ENCODE data around the gene VMO1.

The VMO1 gene

DNA sequence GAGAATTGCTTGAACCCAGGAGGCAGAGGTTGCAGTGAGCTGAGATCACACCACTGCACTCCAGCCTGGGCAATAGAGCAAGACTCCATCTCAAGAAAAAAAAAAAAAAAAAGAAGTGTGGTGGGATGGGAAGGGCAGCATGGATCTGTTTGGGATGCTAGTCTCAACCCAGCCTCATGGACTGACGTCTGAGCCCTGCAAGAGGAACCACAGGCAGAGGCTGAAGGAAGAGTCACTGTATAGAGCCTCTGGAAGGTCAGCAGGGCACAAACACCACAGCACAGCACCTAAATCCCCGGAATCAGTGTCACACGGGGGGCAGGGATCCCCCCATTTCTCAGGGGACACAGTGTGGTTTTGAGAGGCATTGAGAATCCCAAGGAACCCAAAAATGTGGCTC is 35.6 kb downstream of the VMO1 start:
- no peak for DNase-seq

- DNase-seq = no peak
Observed at GRCh38 chr17:4748686-4749085, 37.5 kb downstream of the VMO1 start.

DNA sequence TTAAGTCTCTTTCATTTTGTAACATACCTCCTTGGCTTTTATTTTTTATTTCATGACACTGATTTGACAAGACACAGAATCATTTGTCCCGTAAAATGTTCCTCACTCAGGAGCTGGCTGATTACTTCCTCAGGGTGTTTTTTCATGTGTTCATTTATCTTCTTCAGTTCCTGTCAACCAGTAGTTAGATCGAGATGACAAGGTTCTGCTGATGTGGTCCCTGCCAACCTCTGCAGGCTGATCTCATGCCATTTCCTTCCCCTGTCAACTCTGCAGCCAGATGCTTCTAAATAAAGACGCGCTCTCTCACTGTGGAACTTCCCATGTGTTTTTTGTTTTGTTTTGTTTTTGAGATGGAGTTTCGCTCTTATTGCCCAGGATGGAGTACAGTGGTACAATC is 38.3 kb downstream of the VMO1 start:
- peak; percentile 46 to 60 for DNase-seq

- no peak for DNase-seq
Observed at GRCh38 chr17:4744999-4745969, 40.9 kb downstream of the VMO1 start.

DNA sequence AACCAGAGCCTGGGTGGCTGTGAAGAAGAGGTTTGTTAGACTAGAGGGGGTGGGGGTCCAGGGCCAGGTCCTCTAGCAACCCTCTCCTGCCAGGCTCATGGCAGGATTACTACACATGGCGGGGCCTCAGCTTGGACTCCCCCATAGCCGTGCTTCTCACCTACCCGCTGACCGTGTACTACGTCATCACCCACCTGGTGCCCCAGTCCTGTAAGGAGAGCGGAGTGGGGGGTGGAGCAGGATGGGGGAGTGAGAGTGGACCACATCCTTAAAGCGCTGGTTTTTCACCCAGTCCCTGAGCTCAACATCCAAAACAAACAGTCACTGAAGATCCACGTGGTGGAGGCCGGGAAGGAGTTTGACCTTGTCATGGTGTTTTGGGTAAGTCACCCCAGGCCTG is 42.3 kb downstream of the VMO1 start:
- no peak for DNase-seq

DNA sequence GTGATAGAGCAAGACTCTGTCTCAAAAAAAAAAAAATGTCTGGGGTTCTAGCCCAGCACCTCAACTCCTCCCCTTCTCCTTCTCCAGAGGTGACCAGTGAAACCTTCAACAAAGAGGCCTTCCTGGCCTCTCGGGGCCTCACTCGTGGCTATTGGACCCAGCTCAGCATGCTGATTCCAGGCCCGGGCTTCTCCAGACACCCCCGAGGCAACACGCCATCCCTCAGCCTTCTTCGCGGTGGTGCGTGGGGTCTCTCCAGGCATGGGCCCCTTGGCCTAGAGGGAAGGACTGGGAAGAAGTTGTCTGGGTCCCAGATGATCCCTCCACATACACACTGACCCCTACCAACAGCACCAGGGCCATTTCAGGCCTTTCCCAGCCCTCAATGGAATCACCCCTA is 42.9 kb downstream of the VMO1 start:
- no peak for DNase-seq

- DNase-seq = no peak
Observed at GRCh38 chr17:4742629-4743028, 43.5 kb downstream of the VMO1 start.

GRCh38 chr17:4742133-4742532 is 44.0 kb downstream of the VMO1 start:
- DNase-seq = no peak

DNA sequence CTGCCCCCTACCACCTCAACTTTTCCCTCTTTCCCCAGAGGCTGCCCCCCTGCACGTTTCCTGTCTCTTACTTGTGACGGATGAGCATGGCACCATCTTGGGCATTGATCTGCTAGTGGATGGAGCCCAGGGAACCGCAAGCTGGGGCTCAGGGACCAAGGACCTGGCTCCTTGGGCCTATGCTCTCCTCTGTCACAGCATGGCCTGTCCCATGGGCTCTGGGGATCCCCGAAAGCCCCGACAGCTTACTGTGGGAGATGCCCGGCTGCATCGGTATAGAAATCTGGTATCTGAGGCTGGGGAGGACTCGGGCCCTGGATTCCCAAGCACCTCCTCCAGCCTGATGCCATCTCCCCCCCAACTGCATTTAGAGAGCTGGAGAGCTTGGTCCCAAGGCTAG is 44.6 kb downstream of the VMO1 start:
- DNase-seq = no peak

- DNase-seq = no peak
Observed at GRCh38 chr17:4740584-4740983, 45.6 kb downstream of the VMO1 start.

DNA sequence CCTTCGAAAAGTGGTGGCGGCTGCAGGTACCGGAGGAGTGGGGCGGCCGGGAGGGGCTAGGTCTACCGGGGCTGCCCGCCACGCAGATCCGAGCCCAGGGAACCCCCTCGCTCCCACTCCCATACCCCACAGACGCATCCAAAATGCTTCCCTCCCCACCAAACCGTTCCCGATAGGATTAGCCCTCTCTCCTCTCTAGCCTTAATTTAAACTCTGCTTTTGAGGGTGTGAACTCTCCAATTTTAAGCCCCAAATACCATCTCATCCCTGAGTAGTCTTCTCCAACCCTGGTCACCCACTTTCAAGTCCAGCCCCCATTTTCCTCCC is 46.2 kb downstream of the VMO1 start:
- DNase-seq = no peak

GRCh38 chr17:4739122-4740024 is 46.8 kb downstream of the VMO1 start, which contains the start of the genes CXCL16 and ZMYND15:
Gene CXCL16, minus strand, starts transcription at chr17:4739928. Its CDS starts 589 bp downstream, at chr17:4739339.
Gene ZMYND15, plus strand, starts transcription at chr17:4739833. Its CDS starts 716 bp downstream, at chr17:4740549.
- DNase-seq = peak; percentile 72 to 76

DNA sequence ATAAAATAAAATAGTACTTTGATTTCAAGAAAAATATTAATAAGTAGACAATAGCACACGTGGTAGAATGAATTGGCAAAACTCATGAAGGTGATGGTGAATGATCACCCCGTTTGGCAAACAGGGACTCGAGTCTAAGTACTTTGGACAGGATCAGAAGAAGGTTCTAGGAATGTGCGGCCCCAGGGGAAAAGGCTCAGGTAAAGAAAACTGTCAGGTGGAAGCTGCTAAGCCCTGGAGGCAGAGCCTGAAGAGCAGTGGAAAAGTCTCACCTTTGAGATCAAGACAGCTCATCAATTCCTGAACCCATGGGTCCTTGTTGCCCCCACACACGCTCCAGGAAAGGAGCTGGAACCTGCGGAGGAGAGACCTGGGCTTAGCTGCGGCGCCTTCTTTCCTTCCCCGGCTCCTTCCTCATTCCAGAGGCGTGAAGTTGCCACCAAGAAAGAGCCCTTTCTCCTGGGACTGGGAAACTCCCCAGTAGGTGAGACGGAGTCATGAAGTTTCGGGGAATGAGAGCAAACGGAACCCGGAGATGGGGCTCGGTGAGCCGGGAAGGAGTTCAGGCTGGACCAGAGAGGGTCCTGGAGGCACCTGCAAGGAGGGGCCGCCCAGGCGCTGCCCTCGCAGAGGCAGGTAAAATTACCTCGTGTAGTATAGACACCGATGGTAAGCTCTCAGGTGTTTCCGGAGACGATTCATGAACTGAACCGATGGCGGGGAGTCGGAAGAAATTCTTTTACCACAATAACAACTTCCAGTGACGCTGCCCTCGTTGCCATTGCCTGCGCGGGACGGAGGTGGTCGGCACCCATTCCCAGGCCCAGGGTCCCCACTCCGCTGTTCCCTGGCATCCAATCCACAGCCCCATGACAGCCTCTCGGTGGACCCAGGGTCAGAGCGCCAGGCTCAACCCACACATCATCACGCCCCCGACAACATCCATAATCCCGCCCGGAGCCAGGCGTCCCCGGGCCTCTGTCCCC is 47.7 kb downstream of the VMO1 start:
- DNase-seq = peak; percentile 37 to 44

DNA sequence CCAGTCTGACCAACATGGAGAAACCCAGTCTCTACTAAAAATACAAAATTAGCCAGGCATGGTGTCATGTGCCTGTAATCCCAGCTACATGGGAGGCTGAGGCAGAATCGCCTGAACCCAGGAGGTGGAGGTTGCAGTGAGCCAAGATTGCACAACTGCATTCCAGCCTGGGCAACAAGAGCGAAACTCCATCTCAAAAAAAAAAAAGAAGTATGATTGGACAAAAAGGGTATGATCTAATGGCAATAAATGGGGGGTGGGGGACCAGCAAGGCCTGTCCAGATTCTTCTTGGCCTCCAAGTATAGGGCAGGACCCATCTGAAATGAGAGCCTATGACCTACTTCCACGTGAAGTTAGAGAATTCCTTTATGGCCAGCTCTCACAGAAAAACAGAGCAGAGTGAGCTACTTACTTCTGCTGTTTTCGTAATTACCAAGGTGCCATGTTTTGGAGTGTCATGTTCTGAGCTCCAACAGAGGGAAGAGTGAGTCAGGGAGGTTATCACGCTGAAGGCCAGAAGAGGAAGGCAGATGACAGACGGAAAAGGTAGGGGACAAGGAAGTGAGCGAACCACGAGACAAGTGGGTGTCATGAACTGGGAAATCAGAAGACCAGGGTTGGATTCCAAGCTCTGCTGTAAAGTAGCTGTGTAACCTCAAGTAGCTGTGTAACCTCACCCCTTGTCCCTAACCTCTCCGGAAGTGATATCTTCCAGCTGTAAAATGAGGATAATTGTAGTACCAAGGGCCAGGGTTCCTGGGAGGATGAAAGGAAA is 50.1 kb downstream of the VMO1 start:
- DNase-seq = peak in 1 of 2 donors; percentile 70
